ENCODE measurements around the gene FBXW4.

DNA sequence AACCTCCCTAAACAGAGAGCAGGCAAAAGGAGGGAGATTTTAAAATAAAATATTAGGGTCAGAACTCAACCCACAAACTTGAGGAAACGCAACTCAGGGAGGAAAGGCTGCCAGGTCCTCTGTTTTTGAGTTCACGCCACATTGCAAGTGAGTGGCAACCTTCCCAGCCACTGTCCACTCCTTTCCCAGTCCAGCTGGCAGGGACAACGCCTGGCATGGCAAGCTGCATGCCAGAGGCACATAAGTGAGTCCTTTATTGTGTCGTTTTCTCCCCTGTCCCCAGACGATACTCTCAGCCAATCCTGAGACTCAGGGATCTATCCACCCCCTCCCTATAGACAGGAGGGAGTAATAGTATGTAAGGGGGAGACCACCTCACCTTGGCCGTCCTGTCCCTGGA, 22.4 kb downstream of the FBXW4 start:
- TF ChIP-seq, protein P1, sequence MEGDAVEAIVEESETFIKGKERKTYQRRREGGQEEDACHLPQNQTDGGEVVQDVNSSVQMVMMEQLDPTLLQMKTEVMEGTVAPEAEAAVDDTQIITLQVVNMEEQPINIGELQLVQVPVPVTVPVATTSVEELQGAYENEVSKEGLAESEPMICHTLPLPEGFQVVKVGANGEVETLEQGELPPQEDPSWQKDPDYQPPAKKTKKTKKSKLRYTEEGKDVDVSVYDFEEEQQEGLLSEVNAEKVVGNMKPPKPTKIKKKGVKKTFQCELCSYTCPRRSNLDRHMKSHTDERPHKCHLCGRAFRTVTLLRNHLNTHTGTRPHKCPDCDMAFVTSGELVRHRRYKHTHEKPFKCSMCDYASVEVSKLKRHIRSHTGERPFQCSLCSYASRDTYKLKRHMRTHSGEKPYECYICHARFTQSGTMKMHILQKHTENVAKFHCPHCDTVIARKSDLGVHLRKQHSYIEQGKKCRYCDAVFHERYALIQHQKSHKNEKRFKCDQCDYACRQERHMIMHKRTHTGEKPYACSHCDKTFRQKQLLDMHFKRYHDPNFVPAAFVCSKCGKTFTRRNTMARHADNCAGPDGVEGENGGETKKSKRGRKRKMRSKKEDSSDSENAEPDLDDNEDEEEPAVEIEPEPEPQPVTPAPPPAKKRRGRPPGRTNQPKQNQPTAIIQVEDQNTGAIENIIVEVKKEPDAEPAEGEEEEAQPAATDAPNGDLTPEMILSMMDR (IDR thresholded peaks at IDR 0.05 in 2 of 3, conservative IDR thresholded peaks at IDR 0.05 in 1 of 3; ENCODE audit: insufficient read depth in 2 of 3, low read depth in 1 of 3, low read length in 3 of 3), result no peak
- TF ChIP-seq TARDBP (IDR thresholded peaks at IDR 0.05), result no peak

Data from K562 (cell line).